HG03060 (cell line): ENCODE results near the gene EPN2.

Experiments
- ATAC-seq: cut with Tn5 transposase; IDR thresholded peaks from one replicate; pipeline ENCODE4 v1.9.1; 2021; ENCODE audit warnings: low read depth, moderate number of reproducible peaks; ENCODE audit not compliant: unreplicated experiment

The EPN2 gene

DNA sequence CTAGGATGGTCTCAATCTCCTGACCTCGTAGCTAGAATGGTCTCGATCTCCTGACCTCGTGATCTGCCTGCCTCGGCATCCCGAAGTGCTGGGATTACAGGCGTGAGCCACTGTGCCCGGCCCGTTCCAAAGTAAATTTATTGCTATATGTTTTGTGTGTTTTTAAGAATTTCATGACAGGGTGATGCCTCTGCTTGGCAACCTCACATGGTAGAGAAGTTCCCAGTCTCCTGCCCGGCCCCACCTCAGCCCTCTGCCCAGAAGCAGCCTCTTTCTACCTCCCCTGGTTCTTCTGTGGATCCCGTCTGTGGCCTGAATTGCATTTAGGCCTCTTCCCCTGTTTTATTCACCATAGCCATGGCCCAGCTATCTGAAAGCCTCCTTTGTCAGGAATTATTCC is 70.4 kb downstream of the EPN2 start:
- ATAC-seq = no peak

DNA sequence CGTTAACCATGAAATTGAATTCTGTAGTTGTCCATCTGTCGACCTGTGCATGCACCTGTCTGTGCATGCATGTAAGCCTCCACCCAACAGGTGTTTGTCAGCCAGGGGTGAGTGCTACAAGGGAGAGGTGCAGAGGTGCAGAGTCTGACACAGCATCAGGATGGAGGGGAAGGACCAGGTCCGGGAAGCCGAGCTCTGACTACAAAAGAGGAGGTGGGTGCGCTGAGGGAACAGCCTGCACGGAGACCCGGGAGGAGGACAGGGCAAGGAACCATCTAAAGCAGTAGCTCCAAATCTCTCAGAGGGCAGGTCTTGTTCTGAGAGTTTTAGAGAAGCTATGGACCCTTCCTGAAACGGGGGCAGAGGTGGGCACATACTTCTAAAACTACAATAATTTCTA is 71.2 kb downstream of the EPN2 start:
- ATAC-seq = no peak

- ATAC-seq = no peak
These were observed 72.5 kb downstream of the EPN2 start for GRCh38 chr17:19309701-19310100.

GRCh38 chr17:19310151-19310550 is 73.0 kb downstream of the EPN2 start:
- ATAC-seq = no peak

GRCh38 chr17:19311016-19311415 is 73.8 kb downstream of the EPN2 start:
- no peak for ATAC-seq

DNA sequence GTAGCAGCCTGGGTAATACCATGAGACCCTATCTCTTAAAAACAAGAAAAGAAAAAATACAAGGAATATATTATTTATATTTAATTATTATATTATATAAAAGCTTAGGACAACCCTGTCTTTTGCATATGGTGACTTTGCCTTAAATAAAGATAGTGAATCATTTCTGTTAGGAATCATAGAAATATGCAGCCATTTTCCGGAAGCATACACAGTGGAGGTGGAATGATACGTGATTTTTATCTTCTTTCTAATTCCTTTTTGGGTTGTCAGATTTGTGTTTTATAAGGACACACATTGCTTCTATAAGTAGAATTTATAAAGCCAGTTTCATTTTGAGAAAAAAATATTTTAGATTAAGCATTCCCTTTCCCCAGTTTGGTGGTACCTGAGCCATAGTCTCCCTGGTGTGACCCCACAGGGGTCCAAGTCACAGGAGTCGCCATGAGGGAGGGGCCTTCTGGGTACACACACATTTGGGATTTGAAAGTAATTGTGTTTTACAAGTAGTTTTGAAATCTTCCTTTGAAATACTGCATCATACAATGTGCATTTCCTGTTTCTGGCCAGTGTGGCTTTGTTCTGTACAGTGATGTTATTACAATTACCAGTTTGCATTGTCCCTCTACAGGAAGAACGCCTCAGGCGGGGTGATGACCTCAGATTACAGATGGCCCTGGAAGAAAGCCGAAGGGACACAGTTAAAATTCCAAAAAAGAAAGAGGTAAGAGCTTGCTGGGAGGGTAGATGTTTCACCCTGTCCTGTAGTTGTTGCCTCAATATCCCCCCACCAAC is 74.5 kb downstream of the EPN2 start:
- ATAC-seq = no peak

GRCh38 chr17:19312406-19312805 is 75.2 kb downstream of the EPN2 start:
- no peak for ATAC-seq

DNA sequence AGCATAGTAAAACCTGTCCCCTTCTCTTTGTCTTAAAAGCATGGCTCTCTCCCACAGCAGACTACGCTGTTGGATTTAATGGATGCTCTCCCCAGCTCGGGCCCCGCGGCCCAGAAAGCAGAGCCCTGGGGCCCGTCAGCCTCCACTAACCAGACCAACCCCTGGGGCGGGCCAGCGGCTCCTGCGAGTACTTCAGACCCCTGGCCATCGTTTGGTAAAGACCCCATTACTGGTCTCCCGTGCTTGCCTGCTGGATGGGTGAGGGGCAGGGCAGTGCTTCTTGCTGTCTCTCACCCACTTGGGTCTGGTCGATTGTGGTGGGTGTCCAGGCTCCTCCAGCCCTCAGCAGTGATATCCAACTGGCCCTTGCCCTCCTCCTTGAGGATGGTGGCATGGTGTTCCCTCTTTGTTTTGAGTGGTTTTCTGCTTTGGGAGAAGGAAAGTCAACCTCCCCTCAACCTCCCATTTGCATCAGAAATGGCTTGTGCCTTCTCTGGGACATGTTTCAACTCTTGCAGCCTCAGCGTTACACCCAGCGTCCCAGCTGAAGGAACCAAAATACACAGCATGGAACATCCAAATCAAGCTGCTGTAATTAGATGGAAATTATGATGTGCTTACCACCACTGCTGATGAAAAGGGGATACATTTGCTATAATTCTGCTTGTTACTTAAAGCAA is 76.0 kb downstream of the EPN2 start:
- ATAC-seq = no peak

GRCh38 chr17:19313746-19314651 is 76.8 kb downstream of the EPN2 start:
- ATAC-seq = no peak

DNA sequence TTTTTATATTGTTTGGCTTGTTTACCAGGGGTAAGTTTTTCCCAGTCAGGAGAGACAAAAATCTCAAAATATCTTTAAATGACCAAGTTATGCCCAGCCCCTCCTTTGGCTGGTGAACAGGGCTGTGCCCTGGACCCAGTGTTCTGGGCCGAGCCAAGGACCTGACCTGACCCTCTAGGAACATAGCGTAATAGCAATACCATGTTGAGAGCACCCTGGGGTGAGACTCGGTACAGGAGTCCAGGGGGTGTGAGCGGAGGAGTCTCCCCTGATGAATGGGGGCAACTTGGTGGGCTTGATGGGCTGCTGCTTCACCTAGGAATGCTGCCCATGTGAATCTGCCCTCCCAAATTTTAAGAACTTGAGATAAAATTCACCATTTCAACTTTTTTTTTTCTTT is 77.9 kb downstream of the EPN2 start:
- no peak for ATAC-seq

DNA sequence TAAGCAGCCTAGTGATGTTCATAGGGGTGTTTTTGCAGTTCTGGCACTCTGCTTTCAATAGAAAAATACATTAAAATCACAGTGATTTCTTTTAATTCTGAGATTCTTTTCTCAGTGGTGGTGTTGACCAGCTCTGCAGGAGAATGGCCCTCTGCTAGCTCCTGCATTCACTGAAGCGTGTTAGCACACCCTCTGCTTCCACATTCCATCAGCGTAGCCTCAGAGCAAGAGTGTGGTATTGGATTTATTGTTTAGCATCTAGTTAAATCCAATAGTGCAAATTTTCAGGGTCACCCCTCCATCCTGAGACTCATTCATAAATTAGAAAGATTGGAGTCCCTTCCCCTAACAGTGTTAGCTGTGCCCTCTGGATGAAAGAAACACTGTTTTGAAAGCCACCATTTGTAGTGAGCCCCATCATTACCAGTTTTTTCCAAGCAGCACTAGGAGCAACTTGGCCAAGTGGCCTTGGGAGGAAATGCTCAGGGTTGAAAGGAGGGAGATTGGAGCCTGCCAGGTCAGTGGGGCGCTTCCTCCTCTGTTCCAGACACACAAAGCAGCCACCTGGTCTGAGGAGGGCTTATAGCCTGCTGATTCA is 79.7 kb downstream of the EPN2 start:
- ATAC-seq = no peak

GRCh38 chr17:19317359-19318095 is 80.4 kb downstream of the EPN2 start:
- ATAC-seq = peak; percentile 55

- no peak for ATAC-seq
These were observed 81.4 kb downstream of the EPN2 start for GRCh38 chr17:19318611-19319010.

DNA sequence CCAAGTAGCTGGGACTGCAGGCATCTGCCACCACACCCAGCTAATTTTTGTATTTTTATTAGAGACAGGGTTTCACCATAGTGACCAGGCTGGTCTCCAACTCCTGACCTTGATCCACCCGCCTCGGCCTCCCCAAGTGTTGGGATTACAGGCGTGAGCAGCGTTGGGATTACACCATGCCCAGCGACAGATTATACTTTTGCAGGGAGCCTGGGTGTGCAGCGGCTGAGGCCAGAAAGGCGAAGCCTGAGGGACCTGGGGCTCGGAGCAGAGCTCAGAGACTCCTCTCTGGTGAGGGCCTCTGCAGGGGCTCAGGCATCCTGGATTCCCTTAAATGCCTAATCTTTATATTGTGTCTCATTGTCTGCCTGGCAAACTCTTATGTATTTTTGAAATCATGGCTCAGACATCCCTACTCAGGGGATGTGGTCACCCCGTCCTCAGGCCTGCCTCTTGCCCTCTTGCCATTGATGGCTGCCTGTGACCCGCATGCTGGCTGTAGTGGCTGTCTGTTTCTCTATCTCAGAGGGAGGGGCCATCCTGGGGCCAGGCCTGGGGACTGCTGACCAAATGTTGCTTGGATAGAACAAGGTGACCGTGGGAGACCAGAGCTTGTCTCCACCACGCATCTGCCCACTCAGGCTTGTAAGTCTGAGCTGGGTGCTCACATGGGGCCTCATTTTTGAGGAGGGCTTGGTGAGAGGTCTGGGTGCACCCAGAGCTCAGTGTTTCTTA is 82.8 kb downstream of the EPN2 start:
- ATAC-seq = no peak

DNA sequence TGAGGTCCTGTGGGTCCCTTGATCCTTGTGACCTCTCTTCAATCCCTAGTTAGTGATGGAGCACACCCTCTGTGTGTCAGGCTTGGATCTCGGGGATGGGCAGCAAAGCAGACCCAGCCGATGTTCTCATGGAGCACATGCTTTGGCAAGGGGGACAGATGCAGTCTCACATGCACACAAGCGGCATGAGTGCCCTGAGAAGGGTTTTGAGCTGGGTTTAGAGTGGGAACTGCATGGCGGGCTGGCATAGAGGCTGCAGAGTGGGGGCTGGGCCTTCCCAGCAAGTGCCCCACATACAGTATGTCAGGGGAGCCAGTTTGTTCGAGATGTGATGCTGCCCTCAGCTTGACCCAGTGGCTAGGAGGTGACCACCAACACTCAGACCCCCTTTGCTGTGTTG is 83.7 kb downstream of the EPN2 start:
- no peak for ATAC-seq

DNA sequence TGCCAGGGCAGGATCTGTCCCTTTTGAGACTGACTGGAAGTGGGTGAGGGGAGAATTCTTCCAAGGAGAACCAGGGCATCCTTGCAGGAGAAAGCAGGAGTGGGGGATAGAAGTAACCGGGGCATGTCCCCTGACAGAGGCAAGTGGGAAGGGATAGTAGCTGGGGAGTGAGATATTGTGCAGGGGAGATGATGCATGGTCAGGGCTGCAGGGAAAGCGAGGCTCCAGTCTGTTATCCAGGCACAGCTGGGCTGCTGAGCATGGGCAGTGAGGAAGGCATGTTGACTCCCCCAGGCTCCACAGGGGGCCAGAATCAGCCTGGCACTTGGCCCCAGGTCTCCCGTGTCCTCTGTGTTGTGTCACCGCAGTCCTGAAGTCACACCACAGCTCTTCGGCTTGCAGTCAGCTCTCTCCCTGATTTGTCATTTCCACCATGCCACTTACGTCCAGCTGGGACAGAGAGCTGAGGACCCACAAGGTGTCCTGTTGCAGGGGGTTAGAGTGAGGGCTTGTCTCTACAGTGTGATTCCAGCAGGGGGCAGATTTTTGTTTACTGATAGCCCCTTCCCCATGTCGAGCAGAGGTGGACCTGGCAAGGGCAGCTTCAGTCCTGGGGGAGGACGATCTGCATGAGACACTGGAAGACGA is 84.4 kb downstream of the EPN2 start:
- ATAC-seq = no peak

GRCh38 chr17:19322129-19322505 is 85.0 kb downstream of the EPN2 start:
- no peak for ATAC-seq

GRCh38 chr17:19322861-19323260 is 85.7 kb downstream of the EPN2 start:
- no peak for ATAC-seq

DNA sequence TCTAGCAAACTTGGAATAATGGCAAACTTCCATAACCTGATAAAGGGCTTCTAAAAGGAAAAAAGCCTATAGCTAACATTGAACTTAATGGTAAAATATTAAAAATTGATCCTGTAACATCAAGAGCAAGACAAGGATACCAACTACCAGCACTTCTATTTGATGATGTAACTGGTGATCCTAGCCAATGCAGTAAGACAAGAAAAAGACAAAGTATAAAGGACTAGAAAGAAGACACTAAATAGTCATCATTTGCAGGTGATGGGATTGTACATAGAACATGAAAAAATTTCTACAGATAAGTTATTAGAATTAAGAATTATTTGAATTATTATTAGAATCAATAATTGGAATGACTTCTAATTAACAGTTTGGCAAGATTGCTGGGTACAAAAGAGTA is 88.4 kb downstream of the EPN2 start:
- ATAC-seq = no peak
